Activated CD4-positive, CD25-positive, alpha-beta regulatory T cell treated with anti-CD3 and anti-CD28 coated beads, Interleukin-2, amount 50 U/mL, for 16 hours (primary cell): ENCODE data around the gene AP2M1.

ENCODE experiments used
- DNase-seq: peaks from one replicate; pipeline ENCODE4 v3.0.0-alpha.2; 2020; ENCODE audit warnings: low read depth, low spot score

Gene AP2M1

DNA sequence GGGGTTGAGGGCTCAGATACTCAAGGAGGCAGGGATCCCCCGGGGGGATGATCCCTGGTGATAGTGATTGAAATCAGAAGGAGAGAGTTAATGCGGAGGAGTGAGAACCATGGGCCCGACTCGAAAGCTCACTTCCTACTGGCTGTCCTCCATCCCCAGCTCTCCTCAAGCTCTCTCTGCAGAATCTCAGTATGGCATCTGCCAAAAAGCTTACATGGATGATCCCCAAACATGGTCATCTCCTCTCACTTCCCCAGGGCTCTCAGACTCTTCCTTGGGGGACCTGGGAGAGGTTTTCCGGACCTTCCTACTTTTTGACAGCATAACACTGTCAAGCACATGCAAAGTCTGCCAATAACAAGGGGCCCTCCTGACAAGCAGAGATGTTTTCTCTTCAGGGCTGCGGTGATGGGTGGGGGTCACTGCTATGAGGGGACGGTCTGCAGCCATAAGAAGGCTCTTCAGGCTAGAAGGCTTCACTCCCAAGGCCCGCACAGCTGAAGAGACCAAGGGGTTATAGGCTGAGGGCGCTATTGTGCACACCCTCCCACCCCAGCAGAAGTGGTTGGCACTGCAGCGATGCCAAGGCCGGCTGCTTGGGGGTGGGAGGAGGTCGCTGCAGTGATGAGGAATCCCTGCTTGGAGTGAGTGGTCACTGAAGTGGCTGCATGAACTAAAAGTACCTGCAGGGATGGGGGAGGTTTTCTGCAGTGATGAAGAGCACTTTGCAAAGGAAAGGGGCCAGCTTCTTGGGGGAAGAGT, 53.9 kb downstream of the AP2M1 start:
- DNase-seq = no peak

DNA sequence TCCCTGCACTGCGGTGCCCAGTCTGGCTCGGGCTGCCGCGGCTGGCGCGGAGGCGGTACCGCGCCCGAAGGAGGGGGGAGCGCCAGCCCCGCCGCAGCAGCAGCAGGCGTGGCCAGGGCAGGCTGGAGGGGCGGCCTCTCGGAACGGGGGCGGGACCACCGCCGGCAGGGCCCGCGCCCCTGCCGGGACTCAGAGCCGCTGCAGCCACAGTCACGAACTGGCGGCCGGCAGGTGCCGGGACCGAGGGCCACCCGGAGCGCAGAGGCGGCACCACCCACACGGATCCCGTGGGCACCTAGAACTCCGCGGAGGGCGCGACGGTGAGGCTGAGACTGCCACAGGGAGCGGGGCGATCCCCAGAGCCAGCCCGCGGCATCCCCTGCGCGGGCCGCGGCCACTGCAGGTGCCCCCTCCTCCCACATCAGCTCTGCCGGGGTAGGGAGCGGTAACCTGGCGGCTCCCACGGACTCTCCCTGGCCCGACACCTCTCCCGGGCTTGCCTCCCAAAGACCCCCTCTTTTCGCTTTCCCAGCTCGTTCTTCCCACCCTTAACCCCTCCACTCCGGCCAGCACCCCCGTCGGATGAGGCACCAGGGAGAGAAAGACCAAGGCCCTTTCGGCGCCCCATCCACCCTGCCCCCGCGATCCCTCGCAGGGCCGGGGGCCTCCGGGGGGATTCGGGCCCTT, 54.9 kb downstream of the AP2M1 start, which contains the start of gene VWA5B2:
TSS of gene VWA5B2 (plus strand) at position 192 of the 687 bp plus-strand sequence. CDS start 944 bp downstream, outside the sequence.
- DNase-seq = no peak

DNA sequence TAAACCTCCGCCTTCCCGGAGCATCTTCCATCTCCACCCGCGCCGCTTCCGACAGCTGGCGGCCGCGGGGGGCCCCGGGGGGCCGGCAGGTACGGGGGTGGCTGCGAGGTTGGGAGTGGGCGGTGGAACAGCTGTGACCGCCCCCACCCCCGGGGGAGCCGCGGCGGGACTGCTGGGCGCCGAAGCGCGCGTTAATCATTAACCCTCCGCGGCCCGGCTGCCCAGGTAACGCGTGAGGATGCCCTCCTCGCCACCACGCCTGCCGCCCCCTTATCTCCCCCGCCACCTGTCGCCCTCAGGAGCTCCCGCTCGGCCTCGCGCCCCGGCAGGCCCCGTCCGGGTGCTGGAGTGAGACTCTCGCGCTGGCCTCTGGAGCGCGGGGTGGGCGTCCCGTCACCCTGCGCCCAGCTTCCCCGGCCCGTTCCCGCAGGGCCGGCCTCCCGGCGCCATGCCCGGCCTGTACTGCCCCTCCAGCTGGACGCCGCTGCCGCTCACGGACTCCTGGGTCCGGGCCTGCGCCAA, 55.5 kb downstream of the AP2M1 start:
- DNase-seq = no peak

DNA sequence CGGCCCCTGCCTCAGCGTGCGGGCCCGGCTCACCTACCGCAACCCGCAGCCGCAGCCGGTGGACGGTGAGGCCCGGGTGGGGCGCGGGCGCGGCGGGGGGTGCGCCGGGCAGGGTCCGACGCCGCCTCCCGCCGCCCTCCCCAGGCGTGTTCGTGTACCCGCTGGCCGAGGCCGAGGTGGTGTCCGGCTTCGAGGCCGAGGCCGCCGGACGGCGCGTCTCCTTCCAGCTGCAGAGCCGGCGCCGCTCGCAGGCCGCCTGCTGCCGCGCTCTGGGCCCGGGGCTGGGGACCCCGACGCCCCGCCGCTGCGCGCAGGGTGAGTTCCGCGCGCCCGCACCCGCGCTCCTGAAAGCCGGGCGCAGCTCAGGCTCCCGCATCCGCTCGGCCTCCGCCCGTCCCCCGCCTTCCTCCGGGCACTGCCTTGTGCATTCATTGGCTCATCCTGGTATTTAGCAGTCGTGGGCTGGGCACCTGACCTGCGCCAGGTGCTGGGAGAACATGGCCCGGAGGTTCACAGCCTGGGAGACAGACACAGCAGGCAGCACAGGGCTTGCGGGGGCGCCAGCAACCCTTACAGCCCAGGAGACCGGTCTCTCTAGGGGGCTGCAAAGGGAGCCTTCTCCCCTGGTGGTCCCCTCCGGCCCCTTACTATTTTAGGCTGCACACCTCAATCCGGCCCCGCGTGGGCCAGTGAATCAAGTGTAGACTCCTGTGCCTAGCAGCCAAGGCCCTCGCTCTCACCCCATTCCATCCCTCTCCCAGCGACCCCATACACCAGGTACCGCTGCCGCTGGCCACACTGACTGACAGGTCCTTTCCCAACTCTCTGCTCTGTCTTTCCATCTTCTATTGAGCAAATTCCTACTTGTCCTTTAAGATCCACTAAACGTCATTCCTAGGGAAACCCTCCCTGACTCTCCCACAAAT, 56.2 kb downstream of the AP2M1 start:
- no peak for DNase-seq

DNA sequence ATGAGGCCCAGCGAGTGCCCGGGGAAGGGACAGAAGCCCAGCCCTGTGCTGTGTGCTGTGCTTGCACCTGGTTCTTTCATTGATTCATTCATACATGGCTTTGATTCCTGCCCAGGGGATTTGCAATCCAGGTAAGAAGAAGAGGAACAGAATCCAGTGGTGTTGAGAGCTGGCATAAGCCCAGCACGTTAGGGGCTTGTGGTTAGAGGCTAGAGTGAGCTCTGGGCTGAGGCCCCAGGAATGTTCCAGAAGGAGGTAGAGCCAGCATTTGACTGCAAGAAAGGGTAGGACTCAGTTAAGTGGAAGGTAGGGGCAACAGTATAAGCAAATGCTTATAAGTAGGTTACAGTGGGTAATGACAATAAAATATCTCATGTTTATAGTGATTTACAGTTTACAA, 57.0 kb downstream of the AP2M1 start:
- no peak for DNase-seq

DNA sequence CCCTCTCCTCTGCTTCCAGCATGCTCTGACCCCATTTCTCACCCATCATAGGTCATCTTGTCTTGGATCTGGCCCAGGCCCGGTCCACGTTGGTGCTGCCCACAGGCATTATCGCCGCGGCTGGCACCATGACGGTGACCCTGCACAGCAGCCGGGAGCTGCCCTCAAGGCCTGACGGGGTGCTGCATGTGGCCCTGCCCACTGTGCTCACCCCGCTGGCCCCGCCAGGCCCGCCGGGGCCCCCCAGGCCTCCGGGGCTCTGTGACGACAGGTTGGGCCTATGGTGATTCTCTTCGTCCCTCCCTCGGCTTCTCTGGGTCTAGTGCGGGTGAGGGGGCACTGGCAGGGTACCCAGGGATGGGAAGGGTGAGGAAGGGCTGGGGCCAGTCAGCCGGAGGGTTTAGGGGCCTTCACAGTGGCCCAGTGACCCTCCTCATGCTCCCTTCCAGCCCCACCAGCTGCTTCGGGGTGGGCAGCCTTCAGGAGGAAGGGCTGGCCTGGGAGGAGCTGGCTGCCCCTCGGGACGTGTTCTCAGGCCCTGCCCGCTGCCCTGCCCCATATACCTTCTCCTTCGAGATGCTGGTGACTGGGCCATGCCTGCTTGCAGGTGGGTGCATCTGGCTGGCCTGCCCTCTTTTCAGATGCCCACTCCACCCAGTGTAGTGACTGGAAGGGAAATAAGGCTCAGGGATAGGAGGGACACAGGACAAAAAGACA, 58.6 kb downstream of the AP2M1 start:
- DNase-seq = no peak
